GM06990 (cell line): ENCODE measurements around the gene ZNF8.

ENCODE experiments used
- DNase-seq: peaks from one replicate; pipeline ENCODE4 v3.0.0-alpha.2; 2011; ENCODE audit not compliant: insufficient read length; ENCODE audit errors: extremely low read depth
- H3K27me3 ChIP-seq: replicated peaks from 2 replicates; pipeline ENCODE4 v1.6.0; 2011; ENCODE audit warnings: low read length; ENCODE audit not compliant: control insufficient read depth, insufficient read depth
- H3K36me3 ChIP-seq: 2 replicates; pipeline ENCODE4 v1.5.1; 2011; ENCODE audit warnings: low read length; ENCODE audit not compliant: control insufficient read depth, insufficient read depth
- H3K4me3 ChIP-seq: replicated peaks from 2 replicates; pipeline ENCODE4 v1.5.1; 2011; ENCODE audit warnings: low read depth, mild to moderate bottlenecking, control low read depth, low read length
- CTCF ChIP-seq: IDR thresholded peaks from 2 replicates; pipeline ENCODE4 v1.5.1; 2011; ENCODE audit warnings: low read length, control low read depth, mild to moderate bottlenecking, inconsistent platforms; ENCODE audit not compliant: insufficient read depth, poor library complexity, severe bottlenecking

The ZNF8 gene

DNA sequence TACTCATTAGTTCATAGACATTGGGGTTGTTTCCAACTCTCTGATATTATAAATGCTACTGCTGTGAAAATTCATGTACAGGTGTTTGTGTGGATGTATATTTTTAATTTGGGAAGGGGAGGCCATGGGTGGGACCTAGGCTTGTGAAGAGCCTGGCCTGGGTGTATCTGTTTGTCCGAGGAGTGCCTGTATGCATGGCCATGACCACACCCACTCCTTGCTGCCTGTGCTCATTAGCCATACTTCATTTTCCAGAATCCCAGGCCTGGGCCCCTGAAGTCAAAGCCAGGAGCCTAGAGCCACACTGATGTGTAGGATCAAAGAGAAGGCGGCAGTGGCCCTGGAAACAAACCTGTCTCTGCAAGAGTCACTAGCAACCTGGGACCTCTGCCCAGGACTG, 36.8 kb downstream of the ZNF8 start:
- H3K27me3 ChIP-seq: no peaks in the 10 kb centered on the region
- peaks cover 17% of the 10 kb centered on the region for H3K36me3 ChIP-seq
- no peak for TF ChIP-seq CTCF
- no peak overlapping the region for H3K4me3 ChIP-seq
- DNase-seq: no peak

DNA sequence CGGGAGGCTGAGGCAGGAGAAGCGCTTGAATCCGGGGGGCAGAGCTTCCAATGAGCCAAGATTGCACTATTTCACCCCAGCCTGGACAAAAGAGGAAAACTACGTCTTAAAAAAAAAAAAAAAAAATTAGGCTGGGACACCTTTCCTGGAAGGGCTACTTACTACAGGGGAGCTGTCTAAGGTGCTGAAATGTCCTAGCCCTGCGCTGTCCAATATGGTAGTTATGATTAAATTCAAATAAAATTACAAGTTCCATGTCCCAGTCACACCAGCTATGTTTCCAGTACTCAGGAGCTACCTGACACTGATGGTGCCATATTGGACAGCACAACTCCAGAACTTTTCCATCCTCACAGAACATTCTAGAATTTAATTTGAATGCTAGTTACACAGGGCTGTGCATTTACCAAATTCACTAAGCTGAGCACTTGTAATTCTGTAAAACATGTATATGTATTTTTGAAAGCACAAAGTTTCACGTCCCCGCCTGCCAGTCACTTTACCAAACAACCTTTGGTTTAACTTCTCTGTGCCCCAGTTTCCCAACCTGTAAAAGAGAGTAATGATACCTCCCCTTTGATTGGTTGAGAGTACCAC, 38.8 kb downstream of the ZNF8 start:
- TF ChIP-seq CTCF: no peak
- DNase-seq: no peak
- no peak overlapping the region for H3K4me3 ChIP-seq
- peaks cover 12% of the 10 kb centered on the region for H3K36me3 ChIP-seq
- no peaks in the 10 kb centered on the region for H3K27me3 ChIP-seq

DNA sequence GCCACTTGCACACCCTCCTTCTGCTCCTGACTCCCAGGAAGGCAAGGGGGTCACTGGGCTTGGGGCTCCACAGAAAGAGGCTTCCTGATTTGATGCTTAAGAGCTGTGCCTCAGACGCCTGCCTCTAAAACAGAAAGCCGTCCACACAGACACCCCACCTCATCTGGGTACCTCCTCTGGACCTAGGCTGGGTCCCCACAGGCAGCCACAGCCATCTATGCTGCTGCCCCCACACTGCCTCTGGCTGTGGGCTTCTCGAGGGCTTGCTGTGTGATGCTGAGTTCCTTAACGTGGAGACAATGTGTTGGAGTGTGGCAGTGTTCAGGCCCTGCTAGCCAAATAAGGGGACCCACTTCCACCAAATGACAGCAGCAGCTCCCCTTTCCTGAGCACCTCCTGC, 39.5 kb downstream of the ZNF8 start:
- H3K36me3 ChIP-seq: peaks cover 10% of the 10 kb centered on the region
- DNase-seq: no peak
- H3K4me3 ChIP-seq: no peak overlapping the region
- no peaks in the 10 kb centered on the region for H3K27me3 ChIP-seq
- TF ChIP-seq CTCF: no peak

- H3K36me3 ChIP-seq: peaks cover 10% of the 10 kb centered on the region
- no peaks in the 10 kb centered on the region for H3K27me3 ChIP-seq
- no peak for TF ChIP-seq CTCF
- H3K4me3 ChIP-seq: no peak overlapping the region
- no peak for DNase-seq
These were observed 40.5 kb downstream of the ZNF8 start for GRCh38 chr19:58319241-58319640.

DNA sequence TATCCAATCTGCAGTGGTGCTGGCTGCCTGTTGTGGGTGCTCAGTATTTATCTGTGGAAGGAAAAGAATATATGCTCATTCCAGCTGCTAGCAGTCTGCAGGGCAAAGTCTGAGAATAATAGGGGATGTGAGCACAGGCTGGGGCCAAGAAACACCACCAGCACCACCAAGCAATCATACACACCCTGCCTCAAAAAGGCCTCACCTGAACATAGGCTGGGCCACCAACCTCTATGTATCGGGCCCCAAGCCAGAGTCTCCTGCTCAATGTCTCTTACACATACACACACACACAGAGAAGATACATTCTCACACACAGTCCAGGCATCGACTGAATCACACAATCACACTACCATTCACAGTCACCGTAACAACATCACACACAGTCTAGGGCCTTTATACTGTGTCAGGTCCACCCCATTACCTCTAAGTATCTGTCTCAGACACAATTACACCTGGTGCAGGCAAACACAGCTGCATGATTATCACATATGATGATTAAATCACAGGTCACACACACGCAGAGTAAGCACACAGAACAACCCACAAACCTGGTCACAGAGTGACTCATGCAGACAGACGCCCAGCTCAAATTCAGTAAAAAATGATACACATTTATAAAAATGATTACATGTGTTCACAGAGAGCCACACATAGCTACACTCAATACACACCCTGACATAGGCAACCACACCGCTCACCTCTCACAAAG, 46.7 kb downstream of the ZNF8 start:
- DNase-seq: no peak
- H3K36me3 ChIP-seq: no peaks in the 10 kb centered on the region; the same call in 1 of the 2 replicates
- peak overlapping the region; percentile 99 for H3K4me3 ChIP-seq
- H3K27me3 ChIP-seq: no peaks in the 10 kb centered on the region
- no peak for TF ChIP-seq CTCF

- no peak for TF ChIP-seq CTCF
- Histone ChIP-seq H3K27me3 (no peaks in the 10 kb centered on the region), H3K4me3 (peak overlapping the region; percentile 99), H3K36me3 (no peaks in the 10 kb centered on the region; the same call in 1 of the 2 replicates)
- no peak for DNase-seq
These were observed 47.8 kb downstream of the ZNF8 start for GRCh38 chr19:58326501-58326913.
